Anterior cingulate cortex (tissue), 58 donors: ENCODE measurements around the gene SEMA4B.
"Not testable (repeated sequence)": the region's sequence is repeated elsewhere in the genome, so short reads cannot be mapped to it uniquely, and the experiment has no call there.

Source experiments
- DNase-seq, 58 donors: peaks; one replicate each; lab custom pipeline; 2025; lab: John Stamatoyannopoulos, UW

Gene SEMA4B

GRCh38 chr15:90201130-90201943 is at the start of gene SEMA4B:
TSS of gene SEMA4B (plus strand) at chr15:90201330. CDS start at chr15:90201579, 249 bp downstream.
- DNase-seq, result peak in 54 of 58 donors; percentile 22 to 80 (median 60)

- DNase-seq, result peak in 31 of 58 donors; percentile 5 to 74 (median 32)
Measured at GRCh38 chr15:90151989-90152645, 49.0 kb upstream of the SEMA4B start.

- no peak for DNase-seq
Measured at GRCh38 chr15:90153658-90154057, 47.5 kb upstream of the SEMA4B start.

GRCh38 chr15:90154246-90154645 is 46.9 kb upstream of the SEMA4B start:
- no peak for DNase-seq

- DNase-seq, result no peak
Measured at GRCh38 chr15:90154861-90155626, 46.1 kb upstream of the SEMA4B start.

GRCh38 chr15:90159213-90159612 is 41.9 kb upstream of the SEMA4B start:
- peak in 1 of 58 donors; percentile 20 for DNase-seq

- no peak for DNase-seq
Measured at GRCh38 chr15:90160781-90161727, 40.1 kb upstream of the SEMA4B start.

GRCh38 chr15:90161950-90162361 is 39.2 kb upstream of the SEMA4B start:
- no peak for DNase-seq

GRCh38 chr15:90162956-90163355 is 38.2 kb upstream of the SEMA4B start:
- no peak for DNase-seq

GRCh38 chr15:90164239-90164638 is 36.9 kb upstream of the SEMA4B start:
- not testable (repeated sequence) for DNase-seq

- no peak for DNase-seq
Measured at GRCh38 chr15:90165157-90165556, 36.0 kb upstream of the SEMA4B start.

- peak in 2 of 58 donors; percentile 9 to 15 for DNase-seq
Measured at GRCh38 chr15:90165659-90166489, 35.3 kb upstream of the SEMA4B start.

- no peak for DNase-seq
Measured at GRCh38 chr15:90167121-90167520, 34.0 kb upstream of the SEMA4B start.

GRCh38 chr15:90171623-90172022 is 29.5 kb upstream of the SEMA4B start:
- DNase-seq, result no peak

GRCh38 chr15:90173372-90173771 is 27.8 kb upstream of the SEMA4B start:
- DNase-seq, result no peak

- DNase-seq, result peak; percentile 8 to 98 (median 80)
Measured at GRCh38 chr15:90174140-90174875, 26.8 kb upstream of the SEMA4B start.

GRCh38 chr15:90177012-90177411 is 24.1 kb upstream of the SEMA4B start:
- DNase-seq, result no peak
